ENCODE measurements around the gene ANXA1.

DNA sequence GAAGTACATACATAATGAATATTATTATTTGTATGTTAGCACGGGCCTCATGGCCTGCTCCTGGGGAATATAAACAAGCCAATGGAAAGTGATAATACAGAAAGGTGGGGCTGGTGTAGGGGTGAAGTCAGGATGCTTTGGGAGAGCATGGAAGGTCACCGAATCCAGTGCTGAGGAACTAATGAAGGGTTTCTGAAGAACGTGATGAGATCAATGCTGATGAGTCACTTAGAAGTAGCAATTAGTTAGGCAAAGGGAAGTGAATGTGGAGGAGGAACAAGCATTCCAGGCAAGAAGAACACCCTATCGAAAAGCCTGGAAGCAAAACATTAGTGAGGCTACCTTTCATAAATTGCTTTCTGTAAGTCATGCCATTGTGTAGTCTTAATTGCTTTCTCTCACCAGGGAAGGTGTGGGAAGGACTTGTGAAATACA is 2.1 kb downstream of the ANXA1 start:
- TF ChIP-seq EP300 (IDR thresholded peaks at IDR 0.05): no peak
- TF ChIP-seq, protein P1, sequence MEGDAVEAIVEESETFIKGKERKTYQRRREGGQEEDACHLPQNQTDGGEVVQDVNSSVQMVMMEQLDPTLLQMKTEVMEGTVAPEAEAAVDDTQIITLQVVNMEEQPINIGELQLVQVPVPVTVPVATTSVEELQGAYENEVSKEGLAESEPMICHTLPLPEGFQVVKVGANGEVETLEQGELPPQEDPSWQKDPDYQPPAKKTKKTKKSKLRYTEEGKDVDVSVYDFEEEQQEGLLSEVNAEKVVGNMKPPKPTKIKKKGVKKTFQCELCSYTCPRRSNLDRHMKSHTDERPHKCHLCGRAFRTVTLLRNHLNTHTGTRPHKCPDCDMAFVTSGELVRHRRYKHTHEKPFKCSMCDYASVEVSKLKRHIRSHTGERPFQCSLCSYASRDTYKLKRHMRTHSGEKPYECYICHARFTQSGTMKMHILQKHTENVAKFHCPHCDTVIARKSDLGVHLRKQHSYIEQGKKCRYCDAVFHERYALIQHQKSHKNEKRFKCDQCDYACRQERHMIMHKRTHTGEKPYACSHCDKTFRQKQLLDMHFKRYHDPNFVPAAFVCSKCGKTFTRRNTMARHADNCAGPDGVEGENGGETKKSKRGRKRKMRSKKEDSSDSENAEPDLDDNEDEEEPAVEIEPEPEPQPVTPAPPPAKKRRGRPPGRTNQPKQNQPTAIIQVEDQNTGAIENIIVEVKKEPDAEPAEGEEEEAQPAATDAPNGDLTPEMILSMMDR (IDR thresholded peaks at IDR 0.05): no peak

Measured in sigmoid colon (tissue), 4 donors.